HepG2 (cell line): Measurements from ENCODE around the gene HSPA5. TPM values are rescaled to one million over a fixed set of nuclear protein-coding genes. Genes with fewer than 3 reads are reported as not detected.

Source experiments
- AFF4 ChIP-seq: sonication (generic); formaldehyde crosslinking; IDR thresholded peaks from 2 replicates; pipeline ENCODE4 v1.4.0; 2020; ENCODE audit warnings: missing genetic modification reagents
- ATF3 ChIP-seq: sonication (generic); formaldehyde crosslinking; IDR thresholded peaks from 2 replicates; pipeline ENCODE4 v1.4.0; 2020; ENCODE audit warnings: missing genetic modification reagents
- CREM ChIP-seq, 2 experiments: sonication (generic) in 1 of 2; formaldehyde crosslinking in 1 of 2; IDR thresholded peaks; 2 replicates each; pipeline versions ENCODE4 v1.4.0 to v1.6.1; 2016 to 2020; ENCODE audit warnings: antibody characterized with exemption in 1 of 2, mild to moderate bottlenecking in 1 of 2, missing genetic modification reagents in 1 of 2
- FOXJ3 ChIP-seq: sonication (generic); formaldehyde crosslinking; IDR thresholded peaks from 2 replicates; pipeline ENCODE4 v1.4.0; 2020; ENCODE audit warnings: missing genetic modification reagents, mild to moderate bottlenecking, borderline replicate concordance
- GTF2F1 ChIP-seq: fragments of 150-350 bp; IDR thresholded peaks from 2 replicates; pipeline ENCODE4 v1.6.1; 2014; ENCODE audit warnings: low read length
- HINFP ChIP-seq: sonication (generic); formaldehyde crosslinking; IDR thresholded peaks from 2 replicates; pipeline ENCODE4 v1.4.0; 2020; ENCODE audit warnings: low read depth, mild to moderate bottlenecking, missing genetic modification reagents
- KMT2B ChIP-seq: IDR thresholded peaks from 2 replicates; pipeline ENCODE4 v1.6.1; 2016; ENCODE audit warnings: missing genetic modification reagents, missing compliant biosample characterization
- MEIS2 ChIP-seq: sonication (generic); formaldehyde crosslinking; IDR thresholded peaks from 2 replicates; pipeline ENCODE4 v1.9.0; 2021; ENCODE audit warnings: mild to moderate bottlenecking, missing genetic modification reagents
- MXD4 ChIP-seq: IDR thresholded peaks from 2 replicates; pipeline ENCODE4 v1.6.1; 2016; ENCODE audit warnings: mild to moderate bottlenecking, missing biosample characterization, missing genetic modification reagents
- NONO ChIP-seq, 2 experiments: fragments of 450-650 bp in 1 of 2; sonication (generic) in 1 of 2; formaldehyde crosslinking in 1 of 2; IDR thresholded peaks in 1 of 2; conservative IDR thresholded peaks in 1 of 2; 2 replicates each; pipeline versions ENCODE4 v1.6.1 to v1.8.0; 2017 to 2022; ENCODE audit warnings: mild to moderate bottlenecking in 1 of 2, missing genetic modification reagents in 1 of 2, moderate library complexity in 1 of 2
- RNF2 ChIP-seq: fragments of 450-650 bp; conservative IDR thresholded peaks from 2 replicates; pipeline ENCODE4 v1.6.1; 2016; ENCODE audit warnings: low read depth
- SKI ChIP-seq: fragments of 450-650 bp; IDR thresholded peaks from one replicate; pipeline ENCODE4 v1.6.1; 2018; ENCODE audit warnings: mild to moderate bottlenecking; ENCODE audit not compliant: partially characterized antibody
- SUZ12 ChIP-seq: fragments of 150-350 bp; IDR thresholded peaks from 2 replicates; pipeline ENCODE4 v1.6.1; 2014; ENCODE audit warnings: low read depth, low read length
- SYNCRIP ChIP-seq: fragments of 200-400 bp; formaldehyde crosslinking; IDR thresholded peaks from 2 replicates; pipeline ENCODE4 v1.6.1; 2018; ENCODE audit warnings: mild to moderate bottlenecking, low read depth, low read length; ENCODE audit not compliant: insufficient read depth
- TBX3 ChIP-seq: fragments of 450-650 bp; IDR thresholded peaks from 2 replicates; pipeline ENCODE4 v1.6.1; 2017; ENCODE audit warnings: antibody characterized with exemption, mild to moderate bottlenecking, inconsistent platforms, borderline replicate concordance
- TFAP4 ChIP-seq: sonication (generic); IDR thresholded peaks from 2 replicates; pipeline ENCODE4 v1.6.1; 2016; ENCODE audit warnings: low read depth, borderline replicate concordance
- ZBTB3 ChIP-seq: sonication (generic); formaldehyde crosslinking; IDR thresholded peaks from 2 replicates; pipeline ENCODE4 v1.4.0; 2020; ENCODE audit warnings: low read depth, mild to moderate bottlenecking, moderate library complexity, missing genetic modification reagents, borderline replicate concordance
- ZEB1 ChIP-seq: IDR thresholded peaks from 2 replicates; pipeline ENCODE4 v1.6.1; 2012; ENCODE audit warnings: mild to moderate bottlenecking, low read depth, inconsistent platforms; ENCODE audit not compliant: insufficient replicate concordance
- ZNF343 ChIP-seq: sonication (generic); formaldehyde crosslinking; IDR thresholded peaks from 2 replicates; pipeline ENCODE4 v1.4.0; 2020; ENCODE audit warnings: mild to moderate bottlenecking, missing genetic modification reagents
- ZNF496 ChIP-seq: sonication (generic); formaldehyde crosslinking; IDR thresholded peaks from 2 replicates; pipeline ENCODE4 v1.8.1; 2023; ENCODE audit warnings: mild to moderate bottlenecking, moderate library complexity, missing genetic modification reagents; ENCODE audit not compliant: insufficient replicate concordance
- ZNF564 ChIP-seq: sonication (generic); formaldehyde crosslinking; IDR thresholded peaks from 2 replicates; pipeline ENCODE4 v1.8.1; 2023; ENCODE audit warnings: mild to moderate bottlenecking, missing genetic modification reagents
- ZNF878 ChIP-seq: sonication (generic); formaldehyde crosslinking; IDR thresholded peaks from 2 replicates; pipeline ENCODE4 v1.8.1; 2023; ENCODE audit warnings: mild to moderate bottlenecking, missing genetic modification reagents, moderate library complexity
- polyA plus RNA-seq, 8 experiments: library from polyadenylated mRNA; depleted of rRNA in 3 of 8; stranded (reverse) in 7 of 8; unstranded in 1 of 8; fragments of >200 nt; fragmentation: Illumina TruSeq in 4 of 8; extraction: Trizol in 4 of 8; gene quantifications; 2 replicates each; pipeline versions ENCODE4 v1.2.1 to v1.2.3, GENCODE V29; 2011 to 2016; ENCODE audit warnings: low read depth in 4 of 8, missing spikeins in 1 of 8, mixed read lengths in 1 of 8; ENCODE audit not compliant: insufficient read depth in 1 of 8
- total RNA-seq, 5 experiments: library from RNA; depleted of rRNA; stranded (reverse); fragments of >200 nt; fragmentation: Illumina TruSeq; extraction: Trizol; gene quantifications; 2 replicates each; pipeline ENCODE4 v1.2.3, GENCODE V29; 2016; ENCODE audit warnings: low read depth in 1 of 5

HSPA5 gene
- total and polyA plus RNA-seq, 2 of the 13 experiments (the other 11 are each of a cell fraction or from before 2014, with no cell fraction given) = 201 to 206 TPM

GRCh38 chr9:125189361-125190289, 51.5 kb downstream of the HSPA5 start, which contains the start of gene PPP6C (continued):
- no peak for TF ChIP-seq ZNF496 (CRISPR knock-in tag)
- TF ChIP-seq ZNF564 = peak; percentile 62; the same call in 1 of the 2 replicates
- TF ChIP-seq ATF3 (CRISPR knock-in tag) = no peak
- peak; percentile 88 for TF ChIP-seq KMT2B
- no peak for TF ChIP-seq NONO (IDR thresholded peaks at IDR 0.05)
- TF ChIP-seq NONO (CRISPR knock-in tag; conservative IDR thresholded peaks at IDR 0.05) = peak; percentile 76; the same call in 1 of the 2 replicates
- no peak for TF ChIP-seq AFF4 (CRISPR knock-in tag)
- peak; percentile 11 for TF ChIP-seq SKI
- TF ChIP-seq RNF2 = no peak
- 0 out of 2 replicates have a peak, but pooled peaks have one; percentile 68 for TF ChIP-seq MXD4 (CRISPR knock-in tag)
- TF ChIP-seq GTF2F1 = no peak
- TF ChIP-seq CREM (IDR thresholded peaks at IDR 0.05) = peak; percentile 91
- TF ChIP-seq CREM (CRISPR knock-in tag; IDR thresholded peaks at IDR 0.05) = peak; percentile 55; the same call in 1 of the 2 replicates
- TF ChIP-seq TBX3 = peak; percentile 17; the same call in 1 of the 2 replicates
- peak; percentile 58; the same call in 1 of the 2 replicates for TF ChIP-seq ZNF878 (CRISPR knock-in tag)
- TF ChIP-seq SYNCRIP = no peak
- TF ChIP-seq HINFP (CRISPR knock-in tag) = no peak; the same call in 1 of the 2 replicates
- no peak for TF ChIP-seq TFAP4
- no peak for TF ChIP-seq ZEB1
- TF ChIP-seq ZNF343 (CRISPR knock-in tag) = no peak
- TF ChIP-seq ZBTB3 (CRISPR knock-in tag) = no peak
- TF ChIP-seq MEIS2 (CRISPR knock-in tag) = no peak
- peak; percentile 81 for TF ChIP-seq SUZ12
- no peak for TF ChIP-seq FOXJ3 (CRISPR knock-in tag)
